Lung (tissue), 12 donors: ENCODE measurements around the gene CST7. TPM values are rescaled to one million over a fixed set of nuclear protein-coding genes. Genes with fewer than 3 reads are reported as not detected.

Experiments
- ATAC-seq: fragments of 200-7000 bp; cut with Tn5 transposase; one replicate; pipeline ENCODE4 v1.9.1; 2020; ENCODE audit warnings: moderate number of reproducible peaks; ENCODE audit not compliant: insufficient read depth, low FRiP score
- DNase-seq, 3 donors: peaks; one replicate each; pipeline ENCODE4 v3.0.0-alpha.2; 2013 to 2017
- H3K27ac ChIP-seq, 2 donors: one replicate each; pipeline ENCODE4 v1.5.1; 2013; ENCODE audit warnings: mild to moderate bottlenecking in 2 of 2, moderate library complexity in 2 of 2, control low read depth in 1 of 2, inconsistent platforms in 1 of 2, low read depth in 1 of 2, low read length in 1 of 2
- H3K27me3 ChIP-seq, 3 donors: one replicate each; pipeline ENCODE4 v1.5.1; 2013; ENCODE audit warnings: low read length in 2 of 3; ENCODE audit not compliant: control insufficient read depth in 3 of 3, insufficient read depth in 3 of 3
- H3K36me3 ChIP-seq, 4 donors: one replicate each; pipeline ENCODE4 v1.5.1; 2013; ENCODE audit warnings: low read length in 4 of 4, mild to moderate bottlenecking in 1 of 4, moderate library complexity in 1 of 4; ENCODE audit not compliant: control insufficient read depth in 4 of 4, insufficient read depth in 4 of 4
- H3K4me1 ChIP-seq, 5 donors: one replicate each; pipeline ENCODE4 v1.5.1; 2013; ENCODE audit warnings: low read length in 5 of 5, mild to moderate bottlenecking in 2 of 5, moderate library complexity in 1 of 5; ENCODE audit not compliant: control insufficient read depth in 5 of 5, insufficient read depth in 5 of 5
- H3K4me3 ChIP-seq: one replicate; pipeline ENCODE4 v1.5.1; 2013; ENCODE audit warnings: mild to moderate bottlenecking, control low read depth, moderate library complexity
- H3K9ac ChIP-seq, 2 donors: one replicate each; pipeline ENCODE4 v1.5.1; 2013; ENCODE audit warnings: low read length in 2 of 2, control low read depth in 1 of 2; ENCODE audit not compliant: insufficient read depth in 1 of 2
- H3K9me3 ChIP-seq, 4 donors: one replicate each; pipeline ENCODE4 v1.5.1; 2013; ENCODE audit warnings: low read length in 3 of 4, mild to moderate bottlenecking in 1 of 4, moderate library complexity in 1 of 4; ENCODE audit not compliant: control insufficient read depth in 4 of 4, insufficient read depth in 3 of 4
- CTCF ChIP-seq: IDR thresholded peaks from 2 replicates; pipeline ENCODE4 v1.5.1; 2012; ENCODE audit warnings: mild to moderate bottlenecking; ENCODE audit errors: control extremely low read depth, extremely low read depth
- WGBS, 2 donors: extraction: QIAGEN DNeasy Blood & Tissue Kit; methylation state at CpG; one replicate each; pipeline ENCODE4 v1.1.7; 2013; 5-methylcytosine and 5-hydroxymethylcytosine counted together
- polyA plus RNA-seq, 2 donors: library from polyadenylated mRNA; stranded (reverse); fragments of 200-250 nt; gene quantifications; one replicate each; pipeline ENCODE4 v1.2.1, GENCODE V29; 2013
- total RNA-seq, 2 donors: library from RNA; depleted of rRNA in 1 of 2; stranded (reverse); fragments of >200 nt in 1 of 2; gene quantifications; one replicate each; pipeline ENCODE4 v1.2.1, GENCODE V29; 2014 to 2021
- donor health status: control.
- donor health status: control.
- donor health status: Bipolar disorder and iron deficiency.
- donor health status: healthy.
- donor health status: DM: yes; HTN: yes; CAD: no.

The CST7 gene
- total and polyA plus RNA-seq, 4 donors: 4.7 to 119 (median 8.4) TPM

GRCh38 chr20:24961384-24962181 is 12.5 kb downstream of the CST7 start:
- Histone ChIP-seq H3K4me1 (no peaks in the 10 kb centered on the region), H3K9me3 (no peaks in the 10 kb centered on the region), H3K9ac (no peak overlapping the region), H3K27me3 (no peaks in the 10 kb centered on the region), H3K27ac (no peak overlapping the region), H3K36me3 (peaks cover 11 to 69% (median 15%) of the 10 kb centered on the region in 4 donors), H3K4me3 (no peak overlapping the region)
- 84 to 85% methylated on average over 20 of the region's 20 CpGs for WGBS, 2 donors
- ATAC-seq (no peak), DNase-seq (no peak)
- no peak for TF ChIP-seq CTCF

GRCh38 chr20:24962182-24962492 is 13.1 kb downstream of the CST7 start:
- TF ChIP-seq CTCF: no peak
- H3K36me3 ChIP-seq: peaks cover 11 to 68% (median 15%) of the 10 kb centered on the region in 4 donors
- DNase-seq: no peak

GRCh38 chr20:24962510-24962909 is 13.4 kb downstream of the CST7 start:
- no peak for TF ChIP-seq CTCF
- no peak overlapping the region for H3K4me3 ChIP-seq
- DNase-seq (no peak), ATAC-seq (no peak)
- 63 to 87% methylated on average over 6 of the region's 6 CpGs for WGBS, 2 donors
- no peak overlapping the region for H3K27ac ChIP-seq
- no peaks in the 10 kb centered on the region for H3K4me1 ChIP-seq
- no peaks in the 10 kb centered on the region for H3K9me3 ChIP-seq
- H3K9ac ChIP-seq: no peak overlapping the region
- H3K27me3 ChIP-seq: no peaks in the 10 kb centered on the region
- H3K36me3 ChIP-seq: peaks cover 11 to 71% (median 16%) of the 10 kb centered on the region in 4 donors

More at GRCh38 chr20:24962182-24962492, 13.1 kb downstream of the CST7 start:
- ATAC-seq: no peak
- no peak overlapping the region for H3K9ac ChIP-seq
- no peak overlapping the region for H3K27ac ChIP-seq
- no peaks in the 10 kb centered on the region for H3K27me3 ChIP-seq
- 79 to 95% methylated on average over 2 of the region's 2 CpGs for WGBS, 2 donors
- H3K4me3 ChIP-seq: no peak overlapping the region
- H3K9me3 ChIP-seq: no peaks in the 10 kb centered on the region
- H3K4me1 ChIP-seq: no peaks in the 10 kb centered on the region
